K562 (cell line): ENCODE data around the gene MAST3. TPM values are rescaled to one million over a fixed set of nuclear protein-coding genes. Genes with fewer than 3 reads are reported as not detected.

Experiments used
- BACH1 ChIP-seq: fragments of 200-800 bp; sonication (Bioruptor generic); IDR thresholded peaks from 2 replicates; pipeline ENCODE4 v1.6.1; 2016; ENCODE audit warnings: missing genetic modification characterization, missing compliant biosample characterization
- BRCA1 ChIP-seq, 2 experiments: fragments of 450-650 bp in 1 of 2; sonication (generic) in 1 of 2; formaldehyde crosslinking in 1 of 2; IDR thresholded peaks; 2 replicates each; pipeline versions ENCODE4 v1.5.0 to v1.6.1; 2017 to 2020; ENCODE audit warnings: mild to moderate bottlenecking in 1 of 2, missing genetic modification reagents in 1 of 2
- CCNT2 ChIP-seq: IDR thresholded peaks from 2 replicates; pipeline ENCODE4 v1.6.1; 2011; ENCODE audit warnings: borderline replicate concordance, low read depth, mild to moderate bottlenecking, moderate library complexity, mixed read lengths, low read length; ENCODE audit not compliant: insufficient read length; ENCODE audit errors: extremely low read depth
- ETV5 ChIP-seq: sonication (generic); formaldehyde crosslinking; IDR thresholded peaks from 2 replicates; pipeline ENCODE4 v1.4.0; 2020; ENCODE audit warnings: low read depth, mild to moderate bottlenecking, missing genetic modification reagents
- HEY1 ChIP-seq: fragments of 250-450 bp; sonication (Bioruptor Pico); IDR thresholded peaks from 2 replicates; pipeline ENCODE4 v1.5.0; 2020; ENCODE audit warnings: mild to moderate bottlenecking, moderate library complexity, borderline replicate concordance
- MTA1 ChIP-seq: fragments of 450-650 bp; IDR thresholded peaks from 2 replicates; pipeline ENCODE4 v1.6.1; 2017; ENCODE audit warnings: borderline replicate concordance
- NELFE ChIP-seq: IDR thresholded peaks from 2 replicates; pipeline ENCODE4 v1.6.1; 2011; ENCODE audit warnings: mild to moderate bottlenecking; ENCODE audit not compliant: insufficient read depth, insufficient read length
- NONO ChIP-seq, 2 experiments: fragments of 200-400 bp in 1 of 2; fragments of 450-650 bp in 1 of 2; formaldehyde crosslinking in 1 of 2; IDR thresholded peaks; 2 replicates each; pipeline ENCODE4 v1.6.1; 2017; ENCODE audit warnings: low read depth in 2 of 2, mild to moderate bottlenecking in 2 of 2, moderate library complexity in 2 of 2, low read length in 1 of 2
- SIN3A ChIP-seq, 2 experiments: fragments of 150-350 bp in 1 of 2; IDR thresholded peaks; 2 replicates each; pipeline ENCODE4 v1.6.1; 2011 to 2016; ENCODE audit warnings: borderline replicate concordance in 2 of 2, low read depth in 2 of 2, low read length in 2 of 2, mild to moderate bottlenecking in 2 of 2, moderate library complexity in 2 of 2; ENCODE audit not compliant: control insufficient read depth in 1 of 2
- ZNF224 ChIP-seq: sonication (generic); formaldehyde crosslinking; IDR thresholded peaks from 2 replicates; pipeline ENCODE4 v1.8.0; 2022; ENCODE audit warnings: mild to moderate bottlenecking, missing genetic modification reagents
- ZNF668 ChIP-seq: fragments of 250-450 bp; sonication (Bioruptor Pico); IDR thresholded peaks from 2 replicates; pipeline ENCODE4 v1.8.0; 2022; ENCODE audit warnings: mild to moderate bottlenecking, inconsistent platforms
- polyA plus RNA-seq, 8 experiments: library from polyadenylated mRNA; depleted of rRNA in 4 of 8; stranded (reverse) in 5 of 8; unstranded in 3 of 8; fragments of >200 nt; fragmentation: Nextera tagmentation in 2 of 8; fragmentation: Illumina TruSeq in 1 of 8; extraction: Ambion mirVana in 2 of 8; extraction: Trizol in 1 of 8; gene quantifications; 2 replicates each; pipeline versions ENCODE4 v1.2.1 to v1.2.3, GENCODE V29; 2011 to 2014; ENCODE audit warnings: inconsistent platforms in 1 of 8, missing spikeins in 1 of 8
- total RNA-seq, 7 experiments: library from RNA; depleted of rRNA in 6 of 7; stranded (reverse); fragments of >200 nt in 6 of 7; fragmentation: Illumina TruSeq in 2 of 7; extraction: Trizol in 2 of 7; gene quantifications; 2 replicates each; pipeline versions ENCODE4 v1.2.1 to v1.2.3, GENCODE V29; 2011 to 2021; ENCODE audit warnings: low replicate concordance in 1 of 7
- TF ChIP-seq, protein P1 (sequence below): fragments of 250-450 bp; sonication (Bioruptor Pico); IDR thresholded peaks from 2 replicates; pipeline ENCODE4 v1.5.1; 2021; ENCODE audit warnings: mild to moderate bottlenecking
- TF ChIP-seq, protein P2 (sequence below): fragments of 450-650 bp; IDR thresholded peaks from one replicate; pipeline ENCODE4 v1.6.1; 2018; ENCODE audit warnings: mild to moderate bottlenecking, moderate library complexity; ENCODE audit not compliant: partially characterized antibody
- TF ChIP-seq, protein P3 (sequence below), 2 experiments: fragments of 450-650 bp in 1 of 2; sonication (generic) in 1 of 2; formaldehyde crosslinking in 1 of 2; IDR thresholded peaks; 2 replicates each; pipeline versions ENCODE4 v1.7.1 to v1.9.0; 2016 to 2022; ENCODE audit warnings: inconsistent platforms in 1 of 2, mild to moderate bottlenecking in 1 of 2, missing genetic modification reagents in 1 of 2

MAST3 gene
- total and polyA plus RNA-seq, 9 of the 15 experiments (the other 6 are each of a cell fraction or from before 2014, with no cell fraction given): 0.94 to 9.9 (median 2.4) TPM

DNA sequence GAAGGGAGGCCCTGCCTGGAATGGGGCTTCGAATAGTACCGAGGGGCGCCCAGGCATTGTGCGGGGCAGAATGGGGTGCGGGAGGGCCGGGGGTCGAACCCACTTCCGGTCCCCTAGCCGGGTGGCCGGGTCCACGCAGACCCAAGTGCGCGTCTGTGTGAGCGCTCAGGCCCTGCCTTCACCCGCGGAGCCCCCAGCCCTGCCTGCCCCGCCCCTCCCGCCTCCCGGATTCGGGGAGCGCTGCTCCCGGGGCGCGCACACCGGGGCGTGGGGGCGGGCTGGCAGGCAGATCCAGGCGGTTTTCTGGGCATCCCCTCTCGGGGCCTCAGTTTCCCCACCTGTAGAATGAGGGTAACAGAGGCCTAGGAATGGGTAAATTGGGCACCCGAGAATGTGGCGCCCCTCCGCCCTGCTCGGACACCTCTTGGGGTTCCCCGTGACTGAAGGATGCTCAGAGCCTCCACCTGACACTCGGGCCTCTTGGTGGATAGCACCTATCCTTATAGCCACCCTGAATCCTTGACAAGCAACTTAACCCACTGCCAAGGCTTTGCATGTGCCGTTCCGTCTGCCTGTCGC, 56.1 kb downstream of the MAST3 start (continued):
- TF ChIP-seq BRCA1 (IDR thresholded peaks at IDR 0.05) (no peak), BRCA1 (CRISPR knock-in tag; IDR thresholded peaks at IDR 0.05) (0 out of 2 replicates have a peak, but pooled peaks have one; percentile 51), BACH1 (no peak), ZNF224 (no peak), HEY1 (CRISPR knock-in tag) (no peak), CCNT2 (no peak), ETV5 (CRISPR knock-in tag) (no peak), NELFE (no peak), NONO (IDR thresholded peaks at IDR 0.05; ENCODE audit: low read depth in 2 of 2, low read length in 1 of 2) (no peak), ZNF668 (CRISPR knock-in tag) (no peak), SIN3A (IDR thresholded peaks at IDR 0.05; ENCODE audit: borderline replicate concordance in 2 of 2, control insufficient read depth in 1 of 2, low read depth in 2 of 2, low read length in 2 of 2) (peak; percentile 7 to 11; a peak in 1 of 4 replicates), MTA1 (no peak)
- TF ChIP-seq, protein P1, sequence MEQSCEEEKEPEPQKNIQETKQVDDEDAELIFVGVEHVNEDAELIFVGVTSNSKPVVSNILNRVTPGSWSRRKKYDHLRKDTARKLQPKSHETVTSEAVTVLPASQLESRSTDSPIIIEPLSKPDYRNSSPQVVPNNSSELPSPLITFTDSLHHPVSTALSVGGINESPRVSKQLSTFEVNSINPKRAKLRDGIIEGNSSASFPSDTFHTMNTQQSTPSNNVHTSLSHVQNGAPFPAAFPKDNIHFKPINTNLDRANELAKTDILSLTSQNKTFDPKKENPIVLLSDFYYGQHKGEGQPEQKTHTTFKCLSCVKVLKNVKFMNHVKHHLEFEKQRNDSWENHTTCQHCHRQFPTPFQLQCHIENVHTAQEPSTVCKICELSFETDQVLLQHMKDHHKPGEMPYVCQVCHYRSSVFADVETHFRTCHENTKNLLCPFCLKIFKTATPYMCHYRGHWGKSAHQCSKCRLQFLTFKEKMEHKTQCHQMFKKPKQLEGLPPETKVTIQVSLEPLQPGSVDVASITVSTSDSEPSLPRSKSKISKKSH (CRISPR knock-in tag): no peak
- TF ChIP-seq, protein P2, sequence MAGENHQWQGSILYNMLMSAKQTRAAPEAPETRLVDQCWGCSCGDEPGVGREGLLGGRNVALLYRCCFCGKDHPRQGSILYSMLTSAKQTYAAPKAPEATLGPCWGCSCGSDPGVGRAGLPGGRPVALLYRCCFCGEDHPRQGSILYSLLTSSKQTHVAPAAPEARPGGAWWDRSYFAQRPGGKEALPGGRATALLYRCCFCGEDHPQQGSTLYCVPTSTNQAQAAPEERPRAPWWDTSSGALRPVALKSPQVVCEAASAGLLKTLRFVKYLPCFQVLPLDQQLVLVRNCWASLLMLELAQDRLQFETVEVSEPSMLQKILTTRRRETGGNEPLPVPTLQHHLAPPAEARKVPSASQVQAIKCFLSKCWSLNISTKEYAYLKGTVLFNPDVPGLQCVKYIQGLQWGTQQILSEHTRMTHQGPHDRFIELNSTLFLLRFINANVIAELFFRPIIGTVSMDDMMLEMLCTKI: no peak
- TF ChIP-seq, protein P3, sequence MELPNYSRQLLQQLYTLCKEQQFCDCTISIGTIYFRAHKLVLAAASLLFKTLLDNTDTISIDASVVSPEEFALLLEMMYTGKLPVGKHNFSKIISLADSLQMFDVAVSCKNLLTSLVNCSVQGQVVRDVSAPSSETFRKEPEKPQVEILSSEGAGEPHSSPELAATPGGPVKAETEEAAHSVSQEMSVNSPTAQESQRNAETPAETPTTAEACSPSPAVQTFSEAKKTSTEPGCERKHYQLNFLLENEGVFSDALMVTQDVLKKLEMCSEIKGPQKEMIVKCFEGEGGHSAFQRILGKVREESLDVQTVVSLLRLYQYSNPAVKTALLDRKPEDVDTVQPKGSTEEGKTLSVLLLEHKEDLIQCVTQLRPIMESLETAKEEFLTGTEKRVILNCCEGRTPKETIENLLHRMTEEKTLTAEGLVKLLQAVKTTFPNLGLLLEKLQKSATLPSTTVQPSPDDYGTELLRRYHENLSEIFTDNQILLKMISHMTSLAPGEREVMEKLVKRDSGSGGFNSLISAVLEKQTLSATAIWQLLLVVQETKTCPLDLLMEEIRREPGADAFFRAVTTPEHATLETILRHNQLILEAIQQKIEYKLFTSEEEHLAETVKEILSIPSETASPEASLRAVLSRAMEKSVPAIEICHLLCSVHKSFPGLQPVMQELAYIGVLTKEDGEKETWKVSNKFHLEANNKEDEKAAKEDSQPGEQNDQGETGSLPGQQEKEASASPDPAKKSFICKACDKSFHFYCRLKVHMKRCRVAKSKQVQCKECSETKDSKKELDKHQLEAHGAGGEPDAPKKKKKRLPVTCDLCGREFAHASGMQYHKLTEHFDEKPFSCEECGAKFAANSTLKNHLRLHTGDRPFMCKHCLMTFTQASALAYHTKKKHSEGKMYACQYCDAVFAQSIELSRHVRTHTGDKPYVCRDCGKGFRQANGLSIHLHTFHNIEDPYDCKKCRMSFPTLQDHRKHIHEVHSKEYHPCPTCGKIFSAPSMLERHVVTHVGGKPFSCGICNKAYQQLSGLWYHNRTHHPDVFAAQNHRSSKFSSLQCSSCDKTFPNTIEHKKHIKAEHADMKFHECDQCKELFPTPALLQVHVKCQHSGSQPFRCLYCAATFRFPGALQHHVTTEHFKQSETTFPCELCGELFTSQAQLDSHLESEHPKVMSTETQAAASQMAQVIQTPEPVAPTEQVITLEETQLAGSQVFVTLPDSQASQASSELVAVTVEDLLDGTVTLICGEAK (IDR thresholded peaks at IDR 0.05): no peak
- TF ChIP-seq, protein P3 (CRISPR knock-in tag; IDR thresholded peaks at IDR 0.05): no peak
